Endothelial cell (in vitro differentiated cells): ENCODE data around the gene CFAP97. TPM values are rescaled to one million over a fixed set of nuclear protein-coding genes. Genes with fewer than 3 reads are reported as not detected.
"Not testable (repeated sequence)": the region's sequence is repeated elsewhere in the genome, so short reads cannot be mapped to it uniquely, and the experiment has no call there.

Experiments used
- DNase-seq: peaks from one replicate; pipeline ENCODE4 v3.0.0; 2021; ENCODE audit warnings: low spot score
- H3K27ac Mint-ChIP-seq: one replicate; pipeline ENCODE4 v1.8.0; 2021; ENCODE audit warnings: mixed read lengths, inconsistent platforms; ENCODE audit not compliant: unreplicated experiment
- H3K27me3 Mint-ChIP-seq: one replicate; pipeline ENCODE4 v1.8.0; 2021; ENCODE audit warnings: mild to moderate bottlenecking, moderate library complexity, mixed read lengths, inconsistent platforms; ENCODE audit not compliant: unreplicated experiment
- H3K36me3 Mint-ChIP-seq: one replicate; pipeline ENCODE4 v1.8.0; 2021; ENCODE audit warnings: mild to moderate bottlenecking, low read depth, mixed read lengths, inconsistent platforms; ENCODE audit not compliant: unreplicated experiment
- H3K4me1 Mint-ChIP-seq: one replicate; pipeline ENCODE4 v1.8.0; 2021; ENCODE audit warnings: mild to moderate bottlenecking, mixed read lengths, inconsistent platforms; ENCODE audit not compliant: unreplicated experiment
- H3K4me3 Mint-ChIP-seq: one replicate; pipeline ENCODE4 v1.8.0; 2021; ENCODE audit warnings: mild to moderate bottlenecking, mixed read lengths, inconsistent platforms; ENCODE audit not compliant: unreplicated experiment
- H3K9me3 Mint-ChIP-seq: one replicate; pipeline ENCODE4 v1.8.0; 2021; ENCODE audit warnings: mixed read lengths, inconsistent platforms; ENCODE audit not compliant: unreplicated experiment
- CTCF ChIP-seq: fragments of 200-600 bp; sonication (generic); IDR thresholded peaks from one replicate; pipeline ENCODE4 v1.5.0; 2021; ENCODE audit warnings: antibody characterized with exemption; ENCODE audit not compliant: unreplicated experiment
- total RNA-seq: library from RNA; stranded (reverse); fragmentation: NEBNext Ultra II Directional; extraction: Animal tissue kit (Norgen Biotek cat#: 25700); gene quantifications from one replicate; pipeline ENCODE4 v1.2.1, GENCODE V29; 2021; ENCODE audit not compliant: unreplicated experiment

The CFAP97 gene
- total RNA-seq, 1 donor from 2014 or later, result 18.2 TPM

DNA sequence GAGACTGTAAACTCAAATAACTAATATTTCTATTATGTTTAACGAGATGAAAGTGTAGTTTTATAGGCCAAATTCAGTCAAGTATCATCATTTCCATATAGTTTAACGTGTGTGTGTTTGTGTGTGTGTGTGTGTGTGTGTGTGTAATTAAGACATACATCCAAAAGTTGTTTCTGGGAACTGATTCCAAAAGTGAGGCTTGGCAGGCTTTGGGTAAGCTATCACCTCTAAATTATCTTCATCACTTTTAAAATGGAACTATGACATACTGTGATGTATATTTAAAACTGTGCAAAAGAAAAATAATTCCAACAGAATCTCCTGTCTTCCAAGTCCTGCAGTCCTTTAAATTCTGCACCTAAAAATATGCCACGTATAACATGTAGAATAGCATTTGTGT lies 79.8 kb downstream of the CFAP97 start:
- Mint-ChIP-seq H3K9me3 (no peaks in the 10 kb centered on the region), H3K4me3 (no peak overlapping the region), H3K27me3 (peaks cover 7% of the 10 kb centered on the region), H3K4me1 (peaks cover 8% of the 10 kb centered on the region), H3K36me3 (no peaks in the 10 kb centered on the region), H3K27ac (no peak overlapping the region)
- DNase-seq, result no peak
- no peak for TF ChIP-seq CTCF

GRCh38 chr4:185122681-185123345 lies 81.0 kb downstream of the CFAP97 start:
- H3K27ac Mint-ChIP-seq, result no peak overlapping the region
- H3K36me3 Mint-ChIP-seq, result no peaks in the 10 kb centered on the region
- DNase-seq, result no peak
- H3K4me1 Mint-ChIP-seq, result peaks cover 5% of the 10 kb centered on the region
- no peaks in the 10 kb centered on the region for H3K9me3 Mint-ChIP-seq
- peaks cover 6% of the 10 kb centered on the region for H3K27me3 Mint-ChIP-seq
- TF ChIP-seq CTCF, result no peak
- H3K4me3 Mint-ChIP-seq, result no peak overlapping the region

DNA sequence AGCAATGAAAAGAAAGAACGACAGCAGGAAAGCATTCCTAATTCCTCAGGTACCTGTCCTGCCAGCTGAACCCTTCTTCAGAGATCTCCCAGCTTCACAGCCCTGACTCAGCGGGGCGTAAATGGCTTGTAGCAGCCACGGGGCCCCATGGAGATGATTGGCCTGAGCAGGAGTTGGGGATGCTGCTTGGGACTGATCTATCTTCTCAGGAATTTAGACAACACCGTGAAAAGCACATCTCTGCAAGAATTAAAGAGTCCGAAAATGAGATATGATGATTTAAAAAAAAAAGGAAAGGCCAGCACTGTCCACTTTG lies 83.2 kb downstream of the CFAP97 start:
- Mint-ChIP-seq H3K9me3 (no peaks in the 10 kb centered on the region), H3K4me3 (no peak overlapping the region), H3K27ac (no peak overlapping the region), H3K4me1 (peaks cover 5% of the 10 kb centered on the region), H3K27me3 (peaks cover 4% of the 10 kb centered on the region), H3K36me3 (no peaks in the 10 kb centered on the region)
- no peak for DNase-seq
- TF ChIP-seq CTCF, result no peak

GRCh38 chr4:185119927-185120630 lies 83.7 kb downstream of the CFAP97 start:
- H3K9me3 Mint-ChIP-seq, result no peaks in the 10 kb centered on the region
- no peak overlapping the region for H3K27ac Mint-ChIP-seq
- H3K27me3 Mint-ChIP-seq, result peaks cover 3% of the 10 kb centered on the region
- no peak overlapping the region for H3K4me3 Mint-ChIP-seq
- H3K36me3 Mint-ChIP-seq, result no peaks in the 10 kb centered on the region
- no peak for TF ChIP-seq CTCF
- no peak for DNase-seq
- peaks cover 5% of the 10 kb centered on the region for H3K4me1 Mint-ChIP-seq

DNA sequence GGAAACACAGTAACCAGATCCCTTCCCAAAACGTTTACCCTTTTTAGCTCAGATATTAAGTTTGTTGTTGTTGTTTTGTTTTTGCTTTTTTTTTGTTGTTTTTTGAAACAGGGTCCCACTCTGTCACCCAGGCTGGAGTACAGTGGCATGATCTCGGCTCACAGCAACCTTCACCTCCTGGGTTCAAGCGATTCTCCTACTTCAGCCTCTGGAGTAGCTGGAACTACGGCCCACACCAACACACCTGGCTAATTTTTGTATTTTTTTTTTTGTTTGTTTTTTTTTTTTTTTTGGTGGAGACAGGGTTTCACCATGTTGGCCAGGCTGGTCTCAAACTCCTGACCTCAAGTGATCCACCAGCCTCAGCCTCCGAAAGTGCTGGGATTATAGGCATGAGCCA lies 84.3 kb downstream of the CFAP97 start:
- not testable (repeated sequence) for H3K4me1 Mint-ChIP-seq, H3K27me3 Mint-ChIP-seq, H3K9me3 Mint-ChIP-seq, DNase-seq, H3K4me3 Mint-ChIP-seq, H3K36me3 Mint-ChIP-seq, H3K27ac Mint-ChIP-seq
